D721Med (cell line): ENCODE results near the gene SKOR2.
A peak's percentile ranks its signal among the peaks of the same experiment; 100 is the strongest.

ENCODE experiments used
- DNase-seq: peaks from one replicate; pipeline ENCODE4 v3.0.0; 2011; ENCODE audit warnings: low spot score; ENCODE audit not compliant: insufficient read length
- FAIRE-seq: peaks from 2 replicates; lab custom pipeline; 2011; peaks lifted over from hg19 to GRCh38; lab: Jason Lieb, UNC
- TF ChIP-seq, protein P1 (sequence below): IDR thresholded peaks from 2 replicates; pipeline ENCODE4 v1.5.1; 2012; ENCODE audit warnings: mild to moderate bottlenecking, control low read depth; ENCODE audit not compliant: insufficient read depth; ENCODE audit errors: missing control alignments

SKOR2 gene

DNA sequence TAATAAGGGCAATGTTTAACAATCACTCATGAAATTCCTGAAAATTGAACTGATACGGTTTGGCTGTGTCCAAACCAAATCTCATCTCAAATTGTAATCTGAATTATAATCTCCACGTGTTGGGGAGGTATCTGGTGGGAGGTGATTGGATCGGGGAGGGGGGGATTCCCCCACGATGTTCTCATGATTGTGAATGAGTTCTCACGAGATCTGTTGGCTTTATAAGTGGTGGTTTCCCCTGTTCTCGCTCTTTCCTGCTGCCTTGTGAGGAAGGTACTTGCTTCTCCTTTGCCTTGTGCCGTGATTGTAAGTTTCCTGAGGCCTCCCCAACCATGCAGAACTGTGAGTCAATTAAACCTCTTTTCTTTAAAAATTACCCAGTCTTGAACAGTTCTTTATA is 34.0 kb upstream of the SKOR2 start:
- DNase-seq (no peak), FAIRE-seq (no peak)
- TF ChIP-seq, protein P1, sequence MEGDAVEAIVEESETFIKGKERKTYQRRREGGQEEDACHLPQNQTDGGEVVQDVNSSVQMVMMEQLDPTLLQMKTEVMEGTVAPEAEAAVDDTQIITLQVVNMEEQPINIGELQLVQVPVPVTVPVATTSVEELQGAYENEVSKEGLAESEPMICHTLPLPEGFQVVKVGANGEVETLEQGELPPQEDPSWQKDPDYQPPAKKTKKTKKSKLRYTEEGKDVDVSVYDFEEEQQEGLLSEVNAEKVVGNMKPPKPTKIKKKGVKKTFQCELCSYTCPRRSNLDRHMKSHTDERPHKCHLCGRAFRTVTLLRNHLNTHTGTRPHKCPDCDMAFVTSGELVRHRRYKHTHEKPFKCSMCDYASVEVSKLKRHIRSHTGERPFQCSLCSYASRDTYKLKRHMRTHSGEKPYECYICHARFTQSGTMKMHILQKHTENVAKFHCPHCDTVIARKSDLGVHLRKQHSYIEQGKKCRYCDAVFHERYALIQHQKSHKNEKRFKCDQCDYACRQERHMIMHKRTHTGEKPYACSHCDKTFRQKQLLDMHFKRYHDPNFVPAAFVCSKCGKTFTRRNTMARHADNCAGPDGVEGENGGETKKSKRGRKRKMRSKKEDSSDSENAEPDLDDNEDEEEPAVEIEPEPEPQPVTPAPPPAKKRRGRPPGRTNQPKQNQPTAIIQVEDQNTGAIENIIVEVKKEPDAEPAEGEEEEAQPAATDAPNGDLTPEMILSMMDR: no peak

DNA sequence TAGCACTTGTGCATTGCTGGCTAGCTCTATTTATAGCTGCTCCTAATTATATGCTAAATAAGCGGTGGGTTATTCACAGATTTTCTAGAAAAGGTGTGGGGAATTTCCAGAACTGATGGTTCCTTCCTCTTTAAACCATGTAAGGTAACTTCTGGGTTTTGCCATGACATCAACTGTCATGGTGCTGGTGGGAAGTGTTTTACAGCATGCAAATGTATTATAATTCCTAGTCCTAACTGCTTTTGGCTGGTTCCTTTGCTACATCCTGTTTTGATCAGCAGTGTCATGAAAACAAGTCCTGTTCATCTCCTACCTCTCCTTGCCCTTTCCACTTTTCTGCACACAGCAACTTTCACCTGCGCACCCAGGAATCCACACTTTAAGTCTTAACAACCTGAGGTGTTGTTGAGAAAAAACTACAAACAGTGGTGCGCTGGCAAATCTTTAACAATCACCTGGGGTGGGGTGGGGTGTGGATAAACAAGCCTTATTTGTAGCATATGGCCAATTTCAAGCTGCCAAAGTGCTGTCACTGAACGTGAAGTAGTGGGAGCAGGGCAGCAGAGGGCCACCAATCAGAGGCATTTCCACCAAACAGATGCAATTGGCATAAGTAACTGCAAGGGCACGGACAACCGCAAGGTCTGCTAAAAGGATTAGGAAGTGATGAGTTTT is 33.4 kb upstream of the SKOR2 start:
- TF ChIP-seq, protein P1: no peak
- peak; percentile 46 for FAIRE-seq
- no peak for DNase-seq

DNA sequence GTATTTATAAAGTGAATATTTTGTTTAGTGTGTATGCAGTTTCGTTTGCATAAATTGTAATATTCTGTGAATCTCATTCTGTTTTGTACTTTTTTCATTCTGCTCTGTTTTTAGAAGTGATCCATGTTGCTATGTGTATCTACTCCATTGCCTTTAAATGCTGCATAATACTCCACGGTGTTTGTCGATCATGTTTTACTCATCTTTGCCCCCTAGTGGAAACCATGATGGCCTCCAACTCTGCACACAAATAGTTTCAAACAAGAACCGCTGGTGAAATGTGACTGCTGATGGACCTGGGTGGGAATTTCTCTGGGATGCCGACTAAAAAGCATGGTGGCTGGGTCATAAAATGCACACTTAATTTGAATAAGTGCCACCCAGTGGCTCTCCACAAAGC is 32.0 kb upstream of the SKOR2 start:
- TF ChIP-seq, protein P1: peak; percentile 57
- DNase-seq (no peak), FAIRE-seq (peak; percentile 84)

DNA sequence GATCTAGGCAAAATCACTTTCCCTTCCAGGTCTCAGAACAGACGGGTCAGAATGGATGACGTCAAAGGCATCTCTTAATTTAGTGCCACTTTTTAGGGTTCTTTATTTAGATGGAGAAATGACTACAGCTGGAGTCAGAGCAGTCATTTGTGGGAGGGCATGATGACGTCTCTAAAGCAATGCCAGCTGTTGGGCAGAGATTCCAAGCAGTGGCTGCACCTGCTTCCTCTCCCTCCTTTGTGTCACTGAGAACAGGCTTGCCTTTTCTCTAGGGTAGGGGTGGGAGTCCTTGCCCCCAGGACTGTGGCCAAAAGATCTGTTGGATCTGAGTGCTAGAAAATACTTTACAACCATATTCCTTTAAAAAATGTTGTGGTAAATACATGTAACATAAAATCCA is 28.7 kb upstream of the SKOR2 start:
- DNase-seq (no peak), FAIRE-seq (no peak)
- TF ChIP-seq, protein P1: no peak

DNA sequence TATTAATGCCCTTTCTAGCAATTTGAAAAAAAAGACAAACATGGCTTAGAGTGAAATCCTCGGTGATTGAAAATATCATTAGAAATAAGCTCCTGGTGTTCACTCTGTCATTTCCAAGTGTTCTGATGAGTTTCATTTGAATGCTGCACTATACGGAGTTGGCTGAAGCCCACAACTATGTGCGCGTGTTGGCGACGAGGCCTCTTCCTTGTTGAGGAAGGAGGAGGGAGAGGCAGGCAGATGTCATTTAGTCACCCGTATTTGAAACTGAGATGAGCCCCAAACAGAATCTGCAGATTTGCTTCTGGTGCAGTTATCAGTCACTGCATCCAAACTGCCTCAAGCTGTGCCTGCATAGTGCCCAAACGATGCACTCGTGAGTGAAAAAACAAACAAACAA is 23.5 kb upstream of the SKOR2 start:
- DNase-seq (no peak), FAIRE-seq (peak; percentile 21)
- TF ChIP-seq, protein P1: no peak

DNA sequence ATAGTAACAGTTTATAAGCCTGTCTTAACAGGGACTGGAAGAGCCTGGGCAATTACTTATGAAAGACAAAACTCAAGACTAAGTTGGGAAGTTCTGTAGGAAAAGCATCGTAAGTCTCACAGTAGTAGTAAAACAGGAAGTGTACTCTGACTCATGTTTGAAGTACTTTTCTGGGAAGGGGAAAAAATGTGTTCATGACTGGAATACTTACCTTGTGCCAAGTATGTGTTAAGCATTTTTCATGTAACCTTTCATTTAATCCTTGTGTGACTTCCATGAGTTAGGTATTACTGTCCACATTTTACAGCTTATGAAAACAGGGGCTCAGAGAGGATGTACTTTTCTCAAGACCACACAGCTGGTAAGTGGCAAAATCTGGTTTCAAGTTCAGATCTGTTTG is 13.7 kb upstream of the SKOR2 start:
- DNase-seq (no peak), FAIRE-seq (no peak)
- TF ChIP-seq, protein P1: no peak

DNA sequence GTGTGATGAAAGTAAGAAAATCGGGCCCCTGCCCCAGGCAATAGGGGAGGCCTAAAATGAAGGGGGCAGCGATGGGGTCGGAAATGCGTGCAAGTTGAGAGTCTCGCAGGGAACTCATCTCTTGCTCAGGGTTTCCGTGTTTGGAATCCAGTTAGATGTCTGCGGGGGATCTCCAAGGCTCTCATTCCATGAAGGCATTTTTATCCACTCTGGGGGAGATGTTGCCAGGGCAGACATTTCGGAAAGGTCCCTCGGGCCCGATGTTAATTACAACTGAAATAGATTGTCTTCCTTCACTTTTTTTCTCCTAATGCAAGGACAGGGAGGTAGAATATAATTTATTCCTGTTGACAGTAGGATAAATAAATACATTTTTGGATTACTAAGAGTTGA is 12.8 kb upstream of the SKOR2 start:
- FAIRE-seq (no peak), DNase-seq (no peak)
- TF ChIP-seq, protein P1: no peak
